GM23248 (cell line): ENCODE results near the gene FAM110C.

Experiments used
- EZH2 ChIP-seq: fragments of 200-600 bp; sonication (generic); IDR thresholded peaks from 2 replicates; pipeline ENCODE4 v1.6.1; 2018; ENCODE audit warnings: antibody characterized with exemption, mild to moderate bottlenecking; ENCODE audit not compliant: insufficient read depth, poor library complexity, severe bottlenecking
- EZH2phosphoT487 ChIP-seq: fragments of 200-600 bp; sonication (generic); IDR thresholded peaks from 2 replicates; pipeline ENCODE4 v1.6.1; 2018; ENCODE audit warnings: antibody characterized with exemption, moderate library complexity, mild to moderate bottlenecking, low read depth; ENCODE audit not compliant: insufficient read depth

- TF ChIP-seq EZH2phosphoT487, result no peak
- no peak for TF ChIP-seq EZH2
Observed at GRCh38 chr2:65121-65520, 18.8 kb upstream of the FAM110C start.
